ENCODE results near the gene CYBA.

- TF ChIP-seq SMC3 (conservative IDR thresholded peaks at IDR 0.05; ENCODE audit: poor library complexity) (no peak), EZH2 (IDR thresholded peaks at IDR 0.05; ENCODE audit: borderline replicate concordance, insufficient read depth, low read length, poor library complexity, severe bottlenecking) (no peak), MXI1 (conservative IDR thresholded peaks at IDR 0.05; ENCODE audit: poor library complexity, severe bottlenecking) (no peak), CTCF (IDR thresholded peaks at IDR 0.05; ENCODE audit: poor library complexity, severe bottlenecking) (no peak), REST (IDR thresholded peaks at IDR 0.05; ENCODE audit: borderline replicate concordance) (no peak), POLR2AphosphoS5 (IDR thresholded peaks at IDR 0.05) (no peak)
Measured at GRCh38 chr16:88695753-88696152, 44.9 kb upstream of the CYBA start.
